Measurements from ENCODE around the gene TFAP2D. TPM values are rescaled to one million over a fixed set of nuclear protein-coding genes. Genes with fewer than 3 reads are reported as not detected.

TFAP2D gene
- total RNA-seq = not detected

- ATAC-seq (ENCODE audit: low FRiP score) (no peak), DNase-seq (ENCODE audit: low spot score) (no peak)
- TF ChIP-seq CTCF (IDR thresholded peaks at IDR 0.05) = no peak
These were observed at the start of gene TFAP2D for GRCh38 chr6:50713226-50713625. Gene TFAP2D (plus strand): TSS chr6:50713526. CDS start chr6:50714056, 530 bp downstream.

DNA sequence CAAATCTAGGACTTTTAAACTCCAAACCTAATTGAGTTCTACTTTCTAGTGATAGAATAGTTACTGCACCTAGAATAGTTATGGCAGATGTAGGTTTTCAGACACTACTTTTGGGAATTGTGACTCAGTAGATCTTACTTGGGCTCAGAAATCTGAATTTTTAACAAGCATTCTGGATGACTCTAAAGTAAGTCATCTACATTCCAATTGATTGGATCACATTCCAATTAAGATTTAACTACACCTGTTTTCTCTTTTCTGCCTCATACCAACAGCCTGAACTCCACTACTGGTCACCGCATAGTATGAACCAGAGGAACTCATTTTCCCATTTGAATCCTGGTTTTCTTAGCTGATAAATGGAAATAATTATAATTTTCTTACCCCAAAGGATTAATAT, 49.5 kb upstream of the TFAP2D start:
- no peak for DNase-seq (ENCODE audit: low spot score)
- no peak for TF ChIP-seq CTCF (IDR thresholded peaks at IDR 0.05)
- ATAC-seq (ENCODE audit: low FRiP score) = no peak

- ATAC-seq (ENCODE audit: low FRiP score) (no peak), DNase-seq (ENCODE audit: low spot score) (no peak)
- TF ChIP-seq CTCF (IDR thresholded peaks at IDR 0.05) = no peak
These were observed 47.2 kb upstream of the TFAP2D start for GRCh38 chr6:50666089-50666488.

DNA sequence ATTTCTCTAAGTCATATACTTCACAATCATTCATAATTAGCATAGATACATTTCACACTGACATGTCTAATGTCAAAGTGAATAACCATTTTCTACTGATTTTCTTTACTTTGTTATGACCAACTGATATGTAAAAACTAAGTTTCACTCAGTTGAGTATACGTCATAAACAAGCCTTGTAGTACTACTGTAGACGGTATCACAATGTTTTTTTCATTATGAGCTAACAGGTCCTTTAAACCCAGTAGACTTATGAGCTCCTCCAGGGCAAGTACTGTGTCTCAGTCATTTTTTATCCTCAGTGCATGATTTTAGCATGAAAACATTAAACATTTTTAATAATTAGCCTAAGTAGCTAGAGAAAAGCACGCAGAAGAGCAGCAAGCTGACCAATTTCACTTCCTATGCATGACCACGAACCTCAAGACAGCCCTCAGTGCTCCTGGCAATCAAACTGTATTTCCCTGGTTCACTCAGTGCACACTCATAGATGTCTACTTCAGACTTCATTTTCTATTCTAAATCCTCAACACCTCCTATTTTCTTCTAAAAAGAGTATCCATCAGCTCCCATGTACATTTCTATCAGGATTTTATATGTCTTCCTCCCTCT, 32.0 kb upstream of the TFAP2D start:
- no peak for DNase-seq (ENCODE audit: low spot score)
- TF ChIP-seq CTCF (IDR thresholded peaks at IDR 0.05) = no peak
- ATAC-seq (ENCODE audit: low FRiP score) = no peak

DNA sequence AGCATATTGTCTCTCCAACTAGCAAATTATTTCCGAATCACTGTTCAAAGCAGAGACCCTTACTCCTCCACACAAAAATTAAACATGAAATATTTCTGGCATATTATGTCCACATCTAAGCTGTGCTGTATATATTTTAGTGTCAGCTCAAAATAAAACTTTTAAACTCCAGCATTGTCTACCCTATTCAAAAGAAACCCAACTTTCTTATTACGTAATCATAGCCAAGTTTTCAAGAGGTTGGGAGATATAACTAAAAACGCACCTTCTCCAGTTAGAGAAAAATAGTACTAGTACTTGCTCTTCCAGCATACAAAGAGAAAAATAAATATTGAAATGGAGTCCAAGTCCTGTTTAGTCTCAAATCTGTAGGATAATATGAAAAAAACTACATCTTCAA, 24.1 kb upstream of the TFAP2D start:
- no peak for TF ChIP-seq CTCF (IDR thresholded peaks at IDR 0.05)
- DNase-seq (ENCODE audit: low spot score) (no peak), ATAC-seq (ENCODE audit: low FRiP score) (no peak)

- DNase-seq (ENCODE audit: low spot score) (no peak), ATAC-seq (ENCODE audit: low FRiP score) (no peak)
- TF ChIP-seq CTCF (IDR thresholded peaks at IDR 0.05) = no peak
These were observed 21.4 kb upstream of the TFAP2D start for GRCh38 chr6:50691814-50692495.

GRCh38 chr6:50698546-50698945, 14.8 kb upstream of the TFAP2D start:
- TF ChIP-seq CTCF (IDR thresholded peaks at IDR 0.05) = no peak
- no peak for ATAC-seq (ENCODE audit: low FRiP score)
- DNase-seq (ENCODE audit: low spot score) = no peak
